Transverse colon (tissue), 4 donors: Measurements from ENCODE around the gene PPP1CA. TPM values are rescaled to one million over a fixed set of nuclear protein-coding genes. Genes with fewer than 3 reads are reported as not detected.

Experiments used
- DNase-seq: peaks from one replicate; pipeline ENCODE4 v3.0.0-alpha.2; 2019
- H3K27ac ChIP-seq, 4 donors: fragments of 200-600 bp; sonication (generic); 2 replicates each; pipeline ENCODE4 v1.5.1; 2016 to 2018; ENCODE audit warnings: inconsistent platforms in 4 of 4
- H3K27me3 ChIP-seq: fragments of 200-600 bp; sonication (generic); 2 replicates; pipeline ENCODE4 v1.5.1; 2017; ENCODE audit warnings: inconsistent platforms
- H3K36me3 ChIP-seq, 4 donors: fragments of 200-600 bp; sonication (generic); 2 replicates each; pipeline ENCODE4 v1.5.1; 2017 to 2019; ENCODE audit warnings: inconsistent platforms in 4 of 4
- H3K4me1 ChIP-seq, 4 donors: fragments of 200-600 bp; sonication (generic); 2 replicates each; pipeline ENCODE4 v1.5.1; 2017 to 2020; ENCODE audit warnings: inconsistent platforms in 4 of 4
- H3K4me3 ChIP-seq, 4 donors: fragments of 200-600 bp; sonication (generic); 1 replicate in 1 of 4; 2 replicates in 3 of 4; pipeline versions ENCODE4 v1.5.1 to v1.6.1; 2017 to 2019; ENCODE audit warnings: inconsistent platforms in 4 of 4
- H3K9me3 ChIP-seq, 2 donors: fragments of 200-600 bp; sonication (generic); 2 replicates each; pipeline ENCODE4 v1.5.1; 2017 to 2019; ENCODE audit warnings: inconsistent platforms in 2 of 2
- EP300 ChIP-seq: sonication (generic); formaldehyde crosslinking; IDR thresholded peaks from one replicate; pipeline ENCODE4 v1.6.1; 2017; ENCODE audit warnings: antibody characterized with exemption, low read depth
- POLR2A ChIP-seq: fragments of 450-650 bp; IDR thresholded peaks from one replicate; pipeline ENCODE4 v1.6.1; 2016; ENCODE audit warnings: antibody characterized with exemption, mild to moderate bottlenecking, moderate library complexity
- POLR2AphosphoS5 ChIP-seq, 3 donors: sonication (generic); formaldehyde crosslinking; IDR thresholded peaks; one replicate each; pipeline ENCODE4 v1.6.1; 2016; ENCODE audit warnings: antibody characterized with exemption in 3 of 3
- WGBS, 2 donors: methylation state at CpG; one replicate each; pipeline ENCODE4 v1.1.5; 2018; ENCODE audit warnings: low coverage in 1 of 2; 5-methylcytosine and 5-hydroxymethylcytosine counted together
- in situ Hi-C, 4 donors: fragments of 200-750 bp; cut with MboI; loops; one replicate each; pipeline versions ENCODE4 v1.15.0 to v1.15.1; 2017; ENCODE audit warnings: low sequenced_read_pairs in 3 of 4, low pct_ligation_motif_present in 1 of 4, low pct_unique_long_range_greater_than_20kb in 1 of 4
- intact Hi-C: fragments of 100-400 bp; cut with DNase I; formaldehyde crosslinking; loops from one replicate; pipeline ENCODE4 v1.15.1; 2023; ENCODE audit warnings: low total_unique reads
- total RNA-seq, 4 donors: library from RNA; depleted of rRNA; stranded (reverse); fragments of >200 nt; gene quantifications; one replicate each; pipeline ENCODE4 v1.1.0, GENCODE V29; 2016
- TF ChIP-seq, protein P1 (sequence below), 5 experiments: fragments of 200-600 bp in 3 of 5; fragments of 450-650 bp in 2 of 5; sonication (generic) in 3 of 5; IDR thresholded peaks; 1 replicate in 2 of 5; 2 replicates in 3 of 5; pipeline ENCODE4 v1.5.1; 2016 to 2017; ENCODE audit warnings: antibody characterized with exemption in 5 of 5, inconsistent platforms in 3 of 5, mild to moderate bottlenecking in 2 of 5, moderate library complexity in 1 of 5

PPP1CA gene
- total RNA-seq, 4 donors from 2014 or later, result 83.0 to 251 (median 163) TPM

DNA sequence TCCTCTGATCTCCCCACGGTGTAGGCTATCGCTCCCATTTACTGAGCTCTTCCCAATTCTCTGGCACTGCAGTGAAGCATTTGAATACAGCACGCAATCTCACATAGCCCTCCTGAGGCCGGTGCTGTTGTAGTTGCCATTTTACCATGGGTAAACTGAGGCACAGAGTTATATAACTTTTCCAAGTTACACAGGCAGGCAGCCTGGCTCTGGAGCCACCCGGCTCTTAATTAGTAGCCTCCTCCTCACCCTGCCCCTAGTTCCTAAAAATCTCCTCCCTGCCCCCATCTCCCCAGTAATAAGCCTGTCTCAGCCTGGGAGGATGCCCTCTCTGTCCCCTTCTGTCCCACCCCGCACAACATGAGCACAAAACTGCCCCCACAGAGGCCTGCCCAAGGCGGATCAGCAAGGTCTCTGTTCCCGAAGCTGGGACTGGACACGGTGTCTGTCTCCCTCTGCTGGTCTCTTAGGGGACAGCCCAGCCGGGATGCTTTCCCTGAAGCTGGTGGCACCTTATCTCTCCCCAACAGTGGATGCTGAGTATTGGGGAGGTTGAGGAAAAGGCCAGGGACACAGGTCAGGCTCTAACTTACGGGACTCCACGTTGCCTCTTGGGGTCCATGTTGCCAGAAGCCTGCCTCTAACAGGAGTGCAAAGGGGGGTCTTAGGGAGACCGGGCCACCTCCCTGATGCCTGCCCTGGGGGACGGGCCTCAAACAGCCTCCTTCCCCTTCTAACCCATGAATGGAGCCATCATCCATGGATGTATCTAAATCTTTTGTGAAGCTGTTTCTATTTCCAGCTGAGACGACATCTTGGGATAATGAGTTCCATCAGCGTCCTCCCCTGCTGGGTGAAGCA lies 19.2 kb downstream of the PPP1CA start:
- Histone ChIP-seq H3K36me3 (no peaks in the 10 kb centered on the region), H3K27me3 (no peaks in the 10 kb centered on the region), H3K27ac (no peak overlapping the region), H3K4me1 (peaks cover 4 to 12% (median 11%) of the 10 kb centered on the region in 4 donors), H3K9me3 (no peaks in the 10 kb centered on the region), H3K4me3 (no peak overlapping the region)
- 45 to 53% methylated on average over 5 to 14 of the region's 16 CpGs for WGBS, 2 donors
- TF ChIP-seq, protein P1, sequence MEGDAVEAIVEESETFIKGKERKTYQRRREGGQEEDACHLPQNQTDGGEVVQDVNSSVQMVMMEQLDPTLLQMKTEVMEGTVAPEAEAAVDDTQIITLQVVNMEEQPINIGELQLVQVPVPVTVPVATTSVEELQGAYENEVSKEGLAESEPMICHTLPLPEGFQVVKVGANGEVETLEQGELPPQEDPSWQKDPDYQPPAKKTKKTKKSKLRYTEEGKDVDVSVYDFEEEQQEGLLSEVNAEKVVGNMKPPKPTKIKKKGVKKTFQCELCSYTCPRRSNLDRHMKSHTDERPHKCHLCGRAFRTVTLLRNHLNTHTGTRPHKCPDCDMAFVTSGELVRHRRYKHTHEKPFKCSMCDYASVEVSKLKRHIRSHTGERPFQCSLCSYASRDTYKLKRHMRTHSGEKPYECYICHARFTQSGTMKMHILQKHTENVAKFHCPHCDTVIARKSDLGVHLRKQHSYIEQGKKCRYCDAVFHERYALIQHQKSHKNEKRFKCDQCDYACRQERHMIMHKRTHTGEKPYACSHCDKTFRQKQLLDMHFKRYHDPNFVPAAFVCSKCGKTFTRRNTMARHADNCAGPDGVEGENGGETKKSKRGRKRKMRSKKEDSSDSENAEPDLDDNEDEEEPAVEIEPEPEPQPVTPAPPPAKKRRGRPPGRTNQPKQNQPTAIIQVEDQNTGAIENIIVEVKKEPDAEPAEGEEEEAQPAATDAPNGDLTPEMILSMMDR (IDR thresholded peaks at IDR 0.05), result peak; percentile 96 to 98 (median 96)
- TF ChIP-seq EP300, result no peak
- DNase-seq, result peak; percentile 89
- in situ Hi-C loops, result loop anchor here in 2 of 4 donors (5.0 to 25.0 kb wide), 2 partner anchors 120 kb away; partner anchors contain the start of gene GRK2 (in 1 of the 2)
- intact Hi-C loops, result loop anchor here (1.0 to 5.0 kb wide), 2 partner anchors 25 to 35 kb away; no protein-coding TSS in a partner anchor

- H3K4me1 ChIP-seq, result peaks cover 4 to 12% (median 11%) of the 10 kb centered on the region in 4 donors
- intact Hi-C loops (loop anchor here (5.0 kb wide), 1 partner anchor 34 kb away; no protein-coding TSS in a partner anchor), in situ Hi-C loops (loop anchor here in 2 of 4 donors (5.0 to 25.0 kb wide), 2 partner anchors 119 kb away; partner anchors contain the start of gene GRK2 (in 1 of the 2))
- H3K36me3 ChIP-seq, result no peaks in the 10 kb centered on the region
- H3K9me3 ChIP-seq, result no peaks in the 10 kb centered on the region
- H3K27ac ChIP-seq, result peak overlapping the region in 1 of 4 donors; percentile 41
- DNase-seq, result no peak
- H3K27me3 ChIP-seq, result no peaks in the 10 kb centered on the region
- TF ChIP-seq POLR2A (no peak), POLR2AphosphoS5 (IDR thresholded peaks at IDR 0.05) (no peak), EP300 (no peak)
- TF ChIP-seq, protein P1 (IDR thresholded peaks at IDR 0.05), result no peak
- H3K4me3 ChIP-seq, result no peak overlapping the region
- WGBS, 2 donors, result 73 to 83% methylated on average over 8 to 13 of the region's 13 CpGs
Measured at GRCh38 chr11:67381244-67381972, 20.2 kb downstream of the PPP1CA start.

DNA sequence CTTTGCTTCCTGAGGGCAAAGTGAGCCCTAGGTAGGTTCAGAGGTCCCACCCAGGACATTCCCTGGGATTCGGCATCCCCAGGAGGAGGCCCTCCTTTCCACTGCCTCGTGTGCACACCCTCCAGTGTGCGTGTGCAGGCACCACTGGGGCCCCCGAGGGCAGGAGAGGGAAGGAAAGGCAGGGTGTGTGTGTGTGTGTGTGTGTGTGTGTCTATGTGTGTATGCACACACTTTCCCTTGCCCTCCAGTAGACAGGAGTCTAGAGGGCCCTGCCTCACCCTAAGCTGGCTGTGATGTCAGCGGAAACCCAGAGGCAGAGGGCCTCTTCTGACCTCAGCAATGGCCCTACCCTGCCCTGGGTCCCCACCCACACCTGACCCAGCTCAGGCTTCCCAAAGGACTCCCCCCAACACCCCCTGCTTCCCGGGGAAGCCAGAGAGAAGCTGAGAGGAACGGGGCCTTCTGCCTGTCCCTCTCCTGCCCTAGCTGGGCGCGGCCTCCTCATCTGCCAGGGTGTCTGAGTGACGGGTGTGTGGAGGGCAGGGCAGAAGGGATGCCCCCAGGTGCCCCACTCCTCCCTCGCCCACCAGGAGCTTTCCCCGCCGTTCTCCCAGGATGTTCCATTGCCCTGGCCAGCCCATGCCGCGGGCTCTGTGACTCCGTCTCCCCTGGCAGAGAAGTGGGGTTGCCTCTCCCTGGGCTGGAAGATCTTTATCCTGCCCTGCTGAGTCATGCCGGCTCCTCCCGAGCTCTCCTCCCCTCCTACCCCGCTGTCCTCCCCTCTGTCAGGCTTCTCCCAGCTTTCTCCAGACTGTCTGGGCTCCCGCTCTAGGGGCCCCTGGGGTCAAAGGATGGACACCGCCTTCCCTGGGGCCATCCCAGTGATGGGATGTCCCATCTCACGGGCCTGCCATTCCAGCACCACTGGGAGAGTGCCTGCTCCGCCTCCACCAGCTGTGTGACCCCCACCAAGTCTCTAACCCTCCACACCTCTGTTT lies 22.3 kb downstream of the PPP1CA start:
- in situ Hi-C loops, result loop anchor here in 2 of 4 donors (5.0 to 25.0 kb wide), 2 partner anchors 117 kb away; partner anchors contain the start of gene GRK2 (in 1 of the 2)
- peaks cover 9 to 18% (median 16%) of the 10 kb centered on the region in 4 donors for H3K4me1 ChIP-seq
- H3K27me3 ChIP-seq, result no peaks in the 10 kb centered on the region
- no peaks in the 10 kb centered on the region for H3K9me3 ChIP-seq
- intact Hi-C loops, result loop anchor here (5.0 kb wide), 1 partner anchor 32 kb away; no protein-coding TSS in a partner anchor
- TF ChIP-seq POLR2AphosphoS5 (IDR thresholded peaks at IDR 0.05), result no peak
- TF ChIP-seq, protein P1 (IDR thresholded peaks at IDR 0.05), result no peak
- TF ChIP-seq EP300, result no peak
- no peak for TF ChIP-seq POLR2A
- H3K36me3 ChIP-seq, result no peaks in the 10 kb centered on the region
- no peak overlapping the region for H3K4me3 ChIP-seq
- no peak overlapping the region for H3K27ac ChIP-seq
- 71 to 76% methylated on average over 4 to 23 of the region's 23 CpGs for WGBS, 2 donors
- DNase-seq, result no peak
